K562 (cell line): ENCODE results near the gene LDLRAD3.

Source experiments
- ERF ChIP-seq: fragments of 450-650 bp; formaldehyde crosslinking; IDR thresholded peaks from 2 replicates; pipeline ENCODE4 v1.4.0; 2020; ENCODE audit warnings: mild to moderate bottlenecking, mixed read lengths
- POLR2A ChIP-seq: fragments of 450-650 bp; conservative IDR thresholded peaks from 2 replicates; pipeline ENCODE4 v1.6.1; 2016

GRCh38 chr11:36196411-36196998 lies 252.6 kb downstream of the LDLRAD3 start:
- no peak for TF ChIP-seq ERF (CRISPR knock-in tag)
- no peak for TF ChIP-seq POLR2A
